ENCODE results near the gene SHROOM1. TPM values are rescaled to one million over a fixed set of nuclear protein-coding genes. Genes with fewer than 3 reads are reported as not detected.
"Not testable (repeated sequence)": the region's sequence is repeated elsewhere in the genome, so short reads cannot be mapped to it uniquely, and the experiment has no call there.

Gene SHROOM1
- total RNA-seq, 1 donor from 2014 or later = 4.5 TPM

- no peaks in the 10 kb centered on the region for H3K4me1 Mint-ChIP-seq (ENCODE audit: unreplicated experiment)
- H3K36me3 Mint-ChIP-seq (ENCODE audit: unreplicated experiment) = no peaks in the 10 kb centered on the region
- H3K9me3 Mint-ChIP-seq (ENCODE audit: unreplicated experiment) = no peaks in the 10 kb centered on the region
- H3K27ac Mint-ChIP-seq (ENCODE audit: unreplicated experiment) = no peak overlapping the region
- DNase-seq (ENCODE audit: extremely low spot score, unreplicated experiment) = no peak
- H3K27me3 Mint-ChIP-seq (ENCODE audit: unreplicated experiment) = peaks cover 23% of the 10 kb centered on the region
- H3K4me3 Mint-ChIP-seq (ENCODE audit: unreplicated experiment) = no peak overlapping the region
- TF ChIP-seq CTCF (IDR thresholded peaks at IDR 0.05) = no peak
Observed at GRCh38 chr5:132859889-132860437, 29.5 kb upstream of the SHROOM1 start.

- Mint-ChIP-seq H3K4me1 (ENCODE audit: unreplicated experiment) (no peaks in the 10 kb centered on the region), H3K9me3 (ENCODE audit: unreplicated experiment) (no peaks in the 10 kb centered on the region), H3K4me3 (ENCODE audit: unreplicated experiment) (no peak overlapping the region), H3K27ac (ENCODE audit: unreplicated experiment) (no peak overlapping the region), H3K36me3 (ENCODE audit: unreplicated experiment) (no peaks in the 10 kb centered on the region), H3K27me3 (ENCODE audit: unreplicated experiment) (peaks cover 16% of the 10 kb centered on the region)
- no peak for DNase-seq (ENCODE audit: extremely low spot score, unreplicated experiment)
- TF ChIP-seq CTCF (IDR thresholded peaks at IDR 0.05) = no peak
Observed at GRCh38 chr5:132856011-132856410, 25.6 kb upstream of the SHROOM1 start.

- not testable (repeated sequence) for H3K36me3 Mint-ChIP-seq (ENCODE audit: unreplicated experiment); DNase-seq (ENCODE audit: extremely low spot score, unreplicated experiment); H3K27me3 Mint-ChIP-seq (ENCODE audit: unreplicated experiment); H3K9me3 Mint-ChIP-seq (ENCODE audit: unreplicated experiment); H3K27ac Mint-ChIP-seq (ENCODE audit: unreplicated experiment); H3K4me3 Mint-ChIP-seq (ENCODE audit: unreplicated experiment); H3K4me1 Mint-ChIP-seq (ENCODE audit: unreplicated experiment)
Observed at GRCh38 chr5:132854992-132855391, 24.5 kb upstream of the SHROOM1 start.

GRCh38 chr5:132854301-132854700, 23.9 kb upstream of the SHROOM1 start:
- no peak overlapping the region for H3K4me3 Mint-ChIP-seq (ENCODE audit: unreplicated experiment)
- TF ChIP-seq CTCF (IDR thresholded peaks at IDR 0.05) = no peak
- peaks cover 8% of the 10 kb centered on the region for H3K27me3 Mint-ChIP-seq (ENCODE audit: unreplicated experiment)
- H3K9me3 Mint-ChIP-seq (ENCODE audit: unreplicated experiment) = no peaks in the 10 kb centered on the region
- no peak overlapping the region for H3K27ac Mint-ChIP-seq (ENCODE audit: unreplicated experiment)
- H3K36me3 Mint-ChIP-seq (ENCODE audit: unreplicated experiment) = no peaks in the 10 kb centered on the region
- H3K4me1 Mint-ChIP-seq (ENCODE audit: unreplicated experiment) = no peaks in the 10 kb centered on the region
- no peak for DNase-seq (ENCODE audit: extremely low spot score, unreplicated experiment)

GRCh38 chr5:132853790-132854189, 23.3 kb upstream of the SHROOM1 start:
- no peak for TF ChIP-seq CTCF (IDR thresholded peaks at IDR 0.05)
- Mint-ChIP-seq H3K9me3 (ENCODE audit: unreplicated experiment) (no peaks in the 10 kb centered on the region), H3K36me3 (ENCODE audit: unreplicated experiment) (no peaks in the 10 kb centered on the region), H3K27me3 (ENCODE audit: unreplicated experiment) (peaks cover 8% of the 10 kb centered on the region), H3K4me3 (ENCODE audit: unreplicated experiment) (no peak overlapping the region), H3K4me1 (ENCODE audit: unreplicated experiment) (no peaks in the 10 kb centered on the region), H3K27ac (ENCODE audit: unreplicated experiment) (no peak overlapping the region)
- DNase-seq (ENCODE audit: extremely low spot score, unreplicated experiment) = no peak

GRCh38 chr5:132853323-132853722, 22.9 kb upstream of the SHROOM1 start:
- H3K36me3 Mint-ChIP-seq (ENCODE audit: unreplicated experiment) = no peaks in the 10 kb centered on the region
- no peak overlapping the region for H3K27ac Mint-ChIP-seq (ENCODE audit: unreplicated experiment)
- TF ChIP-seq CTCF (IDR thresholded peaks at IDR 0.05) = no peak
- H3K4me1 Mint-ChIP-seq (ENCODE audit: unreplicated experiment) = no peaks in the 10 kb centered on the region
- peaks cover 8% of the 10 kb centered on the region for H3K27me3 Mint-ChIP-seq (ENCODE audit: unreplicated experiment)
- H3K4me3 Mint-ChIP-seq (ENCODE audit: unreplicated experiment) = no peak overlapping the region
- no peaks in the 10 kb centered on the region for H3K9me3 Mint-ChIP-seq (ENCODE audit: unreplicated experiment)
- DNase-seq (ENCODE audit: extremely low spot score, unreplicated experiment) = no peak

All from osteocyte (in vitro differentiated cells).